Natural killer cell (primary cell): ENCODE results near the gene DMRTC1B. TPM values are rescaled to one million over a fixed set of nuclear protein-coding genes. Genes with fewer than 3 reads are reported as not detected.
A peak's percentile ranks its signal among the peaks of the same experiment; 100 is the strongest.
"Not testable (repeated sequence)": the region's sequence is repeated elsewhere in the genome, so short reads cannot be mapped to it uniquely, and the experiment has no call there.

ENCODE experiments used
- ATAC-seq, 3 donors: fragments of 150-1000 bp in 2 of 3; fragments of 200-7000 bp in 1 of 3; cut with Tn5 transposase; 1 replicate in 1 of 3; 2 replicates in 2 of 3; pipeline ENCODE4 v1.10.0; 2021; ENCODE audit warnings: mild to moderate bottlenecking in 2 of 3, moderate library complexity in 2 of 3
- DNase-seq, 2 donors: peaks; one replicate each; pipeline versions ENCODE4 v3.0.0 to v3.0.0-alpha.2; 2013 to 2021; ENCODE audit warnings: mixed read lengths in 1 of 2
- H3K27ac ChIP-seq: one replicate; pipeline ENCODE4 v1.5.1; 2013; ENCODE audit warnings: mild to moderate bottlenecking, low read length
- H3K27me3 ChIP-seq: one replicate; pipeline ENCODE4 v1.6.1; 2013; ENCODE audit warnings: low read length; ENCODE audit not compliant: control insufficient read depth, insufficient read depth
- H3K36me3 ChIP-seq: one replicate; pipeline ENCODE4 v1.6.1; 2013; ENCODE audit warnings: low read length; ENCODE audit not compliant: control insufficient read depth, insufficient read depth
- H3K4me1 ChIP-seq: one replicate; pipeline ENCODE4 v1.6.1; 2013; ENCODE audit warnings: low read length; ENCODE audit not compliant: control insufficient read depth, insufficient read depth
- H3K4me3 ChIP-seq: one replicate; pipeline ENCODE4 v1.5.1; 2013; ENCODE audit warnings: low read length
- H3K9me3 ChIP-seq: one replicate; pipeline ENCODE4 v1.6.1; 2013; ENCODE audit warnings: low read length; ENCODE audit not compliant: control insufficient read depth, insufficient read depth
- H3K27ac Mint-ChIP-seq, 2 donors: one replicate each; pipeline ENCODE4 v1.8.0; 2022; ENCODE audit warnings: mild to moderate bottlenecking in 2 of 2, mixed read lengths in 2 of 2, moderate library complexity in 1 of 2
- H3K27me3 Mint-ChIP-seq, 2 donors: one replicate each; pipeline ENCODE4 v1.8.0; 2022; ENCODE audit warnings: low read depth in 2 of 2, mixed read lengths in 2 of 2
- H3K36me3 Mint-ChIP-seq: one replicate; pipeline ENCODE4 v1.8.0; 2022; ENCODE audit warnings: mixed read lengths
- H3K4me1 Mint-ChIP-seq, 2 donors: one replicate each; pipeline ENCODE4 v1.8.0; 2022; ENCODE audit warnings: mixed read lengths in 2 of 2
- H3K4me3 Mint-ChIP-seq: one replicate; pipeline ENCODE4 v1.8.0; 2022; ENCODE audit warnings: mild to moderate bottlenecking, moderate library complexity, mixed read lengths
- H3K9me3 Mint-ChIP-seq, 2 donors: one replicate each; pipeline ENCODE4 v1.8.0; 2022; ENCODE audit warnings: mixed read lengths in 2 of 2
- CTCF ChIP-seq: fragments of 200-600 bp; IDR thresholded peaks from one replicate; pipeline ENCODE4 v1.8.0; 2022; ENCODE audit warnings: antibody characterized with exemption
- WGBS: methylation state at CpG from one replicate; pipeline ENCODE4 v1.1.7; 2013; ENCODE audit warnings: missing lambda C conversion rate; ENCODE audit not compliant: insufficient coverage; 5-methylcytosine and 5-hydroxymethylcytosine counted together
- intact Hi-C: fragments of 100-400 bp; cut with micrococcal nuclease; formaldehyde crosslinking; loops from one replicate; pipeline ENCODE4 v1.14.2; 2022
- total RNA-seq, 4 donors: library from RNA; stranded (reverse); fragments of 120-200 nt in 1 of 4; gene quantifications; one replicate each; pipeline versions ENCODE4 v1.2.3 to v1.2.4, GENCODE V29; 2013 to 2022

Gene DMRTC1B
- under 1 TPM in 2 of 3 donors, not detected in 1; 0.33 to 0.91 TPM for total RNA-seq
- 0.43 TPM for total RNA-seq (2013)

- DNase-seq, H3K9me3 ChIP-seq, H3K4me1 ChIP-seq, H3K27me3 ChIP-seq, H3K27me3 Mint-ChIP-seq, H3K36me3 ChIP-seq, H3K36me3 Mint-ChIP-seq, H3K4me1 Mint-ChIP-seq, H3K4me3 Mint-ChIP-seq, H3K27ac ChIP-seq, H3K27ac Mint-ChIP-seq, H3K9me3 Mint-ChIP-seq, H3K4me3 ChIP-seq, intact Hi-C loops: not testable (repeated sequence)
- no CpG with 5 or more reads among the region's 44 CpGs for WGBS
- ATAC-seq = peak; percentile 67 to 84 (median 81)
Measured at GRCh38 chrX:72776653-72777466, at the start of gene DMRTC1B. TSS of gene DMRTC1B (plus strand) at chrX:72776890. CDS start at chrX:72845136, 68,246 bp downstream.

- no peak overlapping the region for H3K4me3 Mint-ChIP-seq
- 100% methylated on average over 5 of the region's 7 CpGs for WGBS
- no peaks in the 10 kb centered on the region for H3K4me1 Mint-ChIP-seq
- ATAC-seq = no peak
- no peaks in the 10 kb centered on the region for H3K27me3 ChIP-seq
- no peaks in the 10 kb centered on the region for H3K36me3 Mint-ChIP-seq
- intact Hi-C loops = no loop called here
- DNase-seq = no peak
- no peaks in the 10 kb centered on the region for H3K9me3 Mint-ChIP-seq
- H3K27ac ChIP-seq = no peak overlapping the region
- no peaks in the 10 kb centered on the region for H3K4me1 ChIP-seq
- no peaks in the 10 kb centered on the region for H3K36me3 ChIP-seq
- peaks cover 7 to 49% of the 10 kb centered on the region in 2 donors for H3K27me3 Mint-ChIP-seq
- no peak for TF ChIP-seq CTCF
- H3K9me3 ChIP-seq = no peaks in the 10 kb centered on the region
- H3K4me3 ChIP-seq = no peak overlapping the region
- no peak overlapping the region for H3K27ac Mint-ChIP-seq
Measured at GRCh38 chrX:72727846-72728245, 48.8 kb upstream of the DMRTC1B start.

GRCh38 chrX:72733636-72734035 is 43.1 kb upstream of the DMRTC1B start:
- H3K27ac Mint-ChIP-seq, H3K27me3 ChIP-seq, H3K4me1 Mint-ChIP-seq, H3K36me3 Mint-ChIP-seq, H3K4me1 ChIP-seq, H3K4me3 Mint-ChIP-seq, H3K36me3 ChIP-seq, ATAC-seq, intact Hi-C loops, H3K9me3 ChIP-seq, H3K9me3 Mint-ChIP-seq, H3K4me3 ChIP-seq, DNase-seq, H3K27ac ChIP-seq: not testable (repeated sequence)
- peaks cover 26 to 51% of the 10 kb centered on the region in 2 donors for H3K27me3 Mint-ChIP-seq
- 67% methylated on average over 8 of the region's 8 CpGs for WGBS

- Histone ChIP-seq H3K9me3 (no peaks in the 10 kb centered on the region), H3K27ac (no peak overlapping the region), H3K27me3 (no peaks in the 10 kb centered on the region), H3K36me3 (no peaks in the 10 kb centered on the region), H3K4me3 (no peak overlapping the region), H3K4me1 (no peaks in the 10 kb centered on the region)
- H3K27me3 Mint-ChIP-seq = peaks cover 26 to 54% of the 10 kb centered on the region in 2 donors
- no peaks in the 10 kb centered on the region for H3K9me3 Mint-ChIP-seq
- WGBS = 50% methylated on average over 1 of the region's 1 CpG
- H3K4me3 Mint-ChIP-seq = no peak overlapping the region
- ATAC-seq = no peak
- H3K4me1 Mint-ChIP-seq = no peaks in the 10 kb centered on the region
- no peak for TF ChIP-seq CTCF
- no peak overlapping the region for H3K27ac Mint-ChIP-seq
- intact Hi-C loops = no loop called here
- DNase-seq = no peak
- no peaks in the 10 kb centered on the region for H3K36me3 Mint-ChIP-seq
Measured at GRCh38 chrX:72735561-72735960, 41.1 kb upstream of the DMRTC1B start.

- no CpG with 5 or more reads among the region's 7 CpGs for WGBS
- intact Hi-C loops, H3K9me3 Mint-ChIP-seq, H3K4me1 Mint-ChIP-seq, H3K9me3 ChIP-seq, ATAC-seq, H3K4me3 ChIP-seq, H3K27ac ChIP-seq, H3K27ac Mint-ChIP-seq, H3K36me3 ChIP-seq, DNase-seq, H3K4me1 ChIP-seq, H3K27me3 ChIP-seq, H3K36me3 Mint-ChIP-seq, H3K4me3 Mint-ChIP-seq: not testable (repeated sequence)
- peaks cover 0 to 13% of the 10 kb centered on the region in 2 donors for H3K27me3 Mint-ChIP-seq
Measured at GRCh38 chrX:72745546-72745945, 31.1 kb upstream of the DMRTC1B start.

- H3K4me1 ChIP-seq, H3K36me3 Mint-ChIP-seq, H3K27ac ChIP-seq, H3K36me3 ChIP-seq, H3K27me3 Mint-ChIP-seq, H3K4me1 Mint-ChIP-seq, ATAC-seq, H3K4me3 Mint-ChIP-seq, intact Hi-C loops, H3K27ac Mint-ChIP-seq, DNase-seq, H3K9me3 ChIP-seq, H3K27me3 ChIP-seq, H3K4me3 ChIP-seq, H3K9me3 Mint-ChIP-seq: not testable (repeated sequence)
- WGBS = no CpG with 5 or more reads among the region's 3 CpGs
Measured at GRCh38 chrX:72748545-72748944, 28.1 kb upstream of the DMRTC1B start.
